Upper lobe of right lung (tissue), 1 donor: ENCODE results near the gene ALKBH2. TPM values are rescaled to one million over a fixed set of nuclear protein-coding genes. Genes with fewer than 3 reads are reported as not detected.

Experiments
- ATAC-seq: fragments of 200-7000 bp; cut with Tn5 transposase; one replicate; pipeline ENCODE4 v1.9.1; 2020; ENCODE audit warnings: mild to moderate bottlenecking, moderate library complexity
- DNase-seq: peaks from one replicate; pipeline ENCODE4 v3.0.0-alpha.2; 2020
- H3K27ac ChIP-seq: fragments of 200-600 bp; one replicate; pipeline ENCODE4 v1.8.0; 2022
- H3K27me3 ChIP-seq: fragments of 200-600 bp; one replicate; pipeline ENCODE4 v1.8.0; 2022; ENCODE audit warnings: mild to moderate bottlenecking
- H3K36me3 ChIP-seq: fragments of 200-600 bp; one replicate; pipeline ENCODE4 v1.8.0; 2022
- H3K4me1 ChIP-seq: fragments of 200-600 bp; one replicate; pipeline ENCODE4 v1.8.0; 2022
- H3K4me3 ChIP-seq: fragments of 200-600 bp; one replicate; pipeline ENCODE4 v1.8.0; 2022; ENCODE audit warnings: mild to moderate bottlenecking
- H3K9me3 ChIP-seq: fragments of 200-600 bp; one replicate; pipeline ENCODE4 v1.8.0; 2022
- intact Hi-C: fragments of 100-400 bp; cut with DNase I; formaldehyde crosslinking; loops from one replicate; pipeline ENCODE4 v1.11.0; 2022
- total RNA-seq: library from RNA; stranded (reverse); fragmentation: NEBNext Ultra II Directional; extraction: Animal tissue kit (Norgen Biotek cat#: 25700); gene quantifications from one replicate; pipeline ENCODE4 v1.2.1, GENCODE V29; 2021
- TF ChIP-seq, protein P1 (sequence below): fragments of 200-600 bp; IDR thresholded peaks from one replicate; pipeline ENCODE4 v1.8.0; 2022; ENCODE audit warnings: antibody characterized with exemption
- donor health status: DM: no; HTN: yes; CAD: no; lungs with severe emphysema.

The ALKBH2 gene
- total RNA-seq, 1 donor from 2014 or later, result 10.1 TPM

DNA sequence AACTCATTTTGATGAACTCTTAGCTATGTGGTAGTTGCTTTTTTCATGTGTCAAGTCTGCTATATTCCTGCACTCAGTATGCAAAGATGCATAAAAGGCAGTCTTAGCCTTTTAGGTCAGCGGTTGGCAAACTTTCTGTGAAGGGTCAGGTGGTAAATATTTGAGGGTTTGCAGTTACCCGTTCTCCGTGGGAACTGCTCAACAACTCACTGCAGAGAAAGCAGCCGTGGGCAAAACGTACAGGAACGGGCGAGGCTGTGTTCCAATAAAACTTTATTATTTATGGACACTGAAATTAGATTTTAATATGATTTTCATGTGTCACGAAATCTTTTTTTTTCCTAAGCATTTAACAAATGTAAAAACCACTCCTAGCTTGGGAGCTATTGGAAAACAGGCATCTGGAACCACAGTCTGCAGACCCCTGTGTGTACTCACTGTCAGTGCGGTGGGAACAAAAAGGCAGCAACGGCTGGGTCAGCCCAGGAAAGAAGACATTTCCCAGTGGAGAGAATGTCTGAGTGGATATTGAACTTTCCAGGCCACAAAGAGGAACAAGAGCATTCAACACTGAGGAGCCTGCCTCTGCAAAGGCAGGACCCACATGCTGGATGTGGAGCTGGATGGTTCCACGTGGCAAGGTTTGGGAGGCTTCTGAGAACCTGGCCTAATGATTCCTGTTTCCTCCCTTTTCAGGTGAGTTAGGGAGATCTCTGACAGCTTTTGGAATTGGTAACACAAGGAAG is 19.6 kb upstream of the ALKBH2 start:
- TF ChIP-seq, protein P1, sequence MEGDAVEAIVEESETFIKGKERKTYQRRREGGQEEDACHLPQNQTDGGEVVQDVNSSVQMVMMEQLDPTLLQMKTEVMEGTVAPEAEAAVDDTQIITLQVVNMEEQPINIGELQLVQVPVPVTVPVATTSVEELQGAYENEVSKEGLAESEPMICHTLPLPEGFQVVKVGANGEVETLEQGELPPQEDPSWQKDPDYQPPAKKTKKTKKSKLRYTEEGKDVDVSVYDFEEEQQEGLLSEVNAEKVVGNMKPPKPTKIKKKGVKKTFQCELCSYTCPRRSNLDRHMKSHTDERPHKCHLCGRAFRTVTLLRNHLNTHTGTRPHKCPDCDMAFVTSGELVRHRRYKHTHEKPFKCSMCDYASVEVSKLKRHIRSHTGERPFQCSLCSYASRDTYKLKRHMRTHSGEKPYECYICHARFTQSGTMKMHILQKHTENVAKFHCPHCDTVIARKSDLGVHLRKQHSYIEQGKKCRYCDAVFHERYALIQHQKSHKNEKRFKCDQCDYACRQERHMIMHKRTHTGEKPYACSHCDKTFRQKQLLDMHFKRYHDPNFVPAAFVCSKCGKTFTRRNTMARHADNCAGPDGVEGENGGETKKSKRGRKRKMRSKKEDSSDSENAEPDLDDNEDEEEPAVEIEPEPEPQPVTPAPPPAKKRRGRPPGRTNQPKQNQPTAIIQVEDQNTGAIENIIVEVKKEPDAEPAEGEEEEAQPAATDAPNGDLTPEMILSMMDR, result no peak
- peak overlapping the region; percentile 75 for H3K27ac ChIP-seq
- no peaks in the 10 kb centered on the region for H3K27me3 ChIP-seq
- intact Hi-C loops, result no loop called here
- no peaks in the 10 kb centered on the region for H3K36me3 ChIP-seq
- ATAC-seq (no peak), DNase-seq (no peak)
- no peak overlapping the region for H3K4me3 ChIP-seq
- H3K4me1 ChIP-seq, result peaks cover 60% of the 10 kb centered on the region
- no peaks in the 10 kb centered on the region for H3K9me3 ChIP-seq

DNA sequence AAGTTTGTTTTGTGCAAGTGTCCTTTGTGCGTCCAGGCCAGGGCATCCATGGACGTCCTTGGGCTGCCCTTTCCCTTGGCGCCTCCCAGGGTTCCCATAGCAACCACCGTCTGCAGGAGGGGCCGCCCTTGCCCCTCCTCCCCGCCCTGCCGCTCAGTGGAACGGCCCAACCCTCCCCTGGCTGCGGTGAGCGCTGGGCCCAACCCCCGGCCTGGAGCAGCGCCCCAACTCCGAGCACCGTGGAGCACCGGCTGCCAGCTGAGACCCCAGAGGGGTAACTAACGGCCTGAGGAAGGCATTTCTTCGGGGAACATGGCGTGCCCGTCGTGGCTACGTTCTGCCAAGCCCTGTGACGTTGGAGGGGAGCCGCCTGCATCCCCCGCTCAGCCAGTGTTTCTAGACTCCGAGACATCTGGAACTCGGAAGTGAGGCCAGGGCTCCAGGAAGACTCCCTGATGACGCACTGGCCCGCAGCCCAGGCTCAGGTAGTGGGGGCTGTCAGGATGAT is 17.8 kb upstream of the ALKBH2 start:
- intact Hi-C loops, result no loop called here
- H3K36me3 ChIP-seq, result peaks cover 12% of the 10 kb centered on the region
- no peaks in the 10 kb centered on the region for H3K27me3 ChIP-seq
- DNase-seq, result peak; percentile 94
- peak; percentile 96 for ATAC-seq
- peak overlapping the region; percentile 61 for H3K4me3 ChIP-seq
- H3K4me1 ChIP-seq, result peaks cover 42% of the 10 kb centered on the region
- H3K27ac ChIP-seq, result peak overlapping the region; percentile 92
- no peaks in the 10 kb centered on the region for H3K9me3 ChIP-seq
- TF ChIP-seq, protein P1, result no peak

DNA sequence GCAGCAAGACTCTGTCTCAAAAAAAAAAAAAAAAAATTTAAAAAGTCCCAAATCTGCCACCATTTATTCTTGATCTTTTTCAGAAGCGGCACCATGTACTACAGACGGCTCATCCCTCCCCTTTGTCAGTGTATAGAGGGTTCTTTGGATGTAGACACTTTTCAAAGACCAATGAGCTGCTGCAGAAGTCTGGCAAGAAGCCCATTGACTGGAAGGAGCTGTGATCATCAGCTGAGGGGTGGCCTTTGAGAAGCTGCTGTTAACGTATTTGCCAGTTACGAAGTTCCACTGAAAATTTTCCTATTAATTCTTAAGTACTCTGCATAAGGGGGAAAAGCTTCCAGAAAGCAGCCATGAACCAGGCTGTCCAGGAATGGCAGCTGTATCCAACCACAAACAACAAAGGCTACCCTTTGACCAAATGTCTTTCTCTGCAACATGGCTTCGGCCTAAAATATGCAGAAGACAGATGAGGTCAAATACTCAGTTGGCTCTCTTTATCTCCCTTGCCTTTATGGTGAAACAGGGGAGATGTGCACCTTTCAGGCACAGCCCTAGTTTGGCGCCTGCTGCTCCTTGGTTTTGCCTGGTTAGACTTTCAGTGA is 16.6 kb upstream of the ALKBH2 start:
- peaks cover 32% of the 10 kb centered on the region for H3K4me1 ChIP-seq
- DNase-seq (no peak), ATAC-seq (no peak)
- TF ChIP-seq, protein P1, result no peak
- intact Hi-C loops, result no loop called here
- H3K27me3 ChIP-seq, result no peaks in the 10 kb centered on the region
- H3K27ac ChIP-seq, result peak overlapping the region; percentile 92
- no peak overlapping the region for H3K4me3 ChIP-seq
- no peaks in the 10 kb centered on the region for H3K9me3 ChIP-seq
- H3K36me3 ChIP-seq, result peaks cover 24% of the 10 kb centered on the region

DNA sequence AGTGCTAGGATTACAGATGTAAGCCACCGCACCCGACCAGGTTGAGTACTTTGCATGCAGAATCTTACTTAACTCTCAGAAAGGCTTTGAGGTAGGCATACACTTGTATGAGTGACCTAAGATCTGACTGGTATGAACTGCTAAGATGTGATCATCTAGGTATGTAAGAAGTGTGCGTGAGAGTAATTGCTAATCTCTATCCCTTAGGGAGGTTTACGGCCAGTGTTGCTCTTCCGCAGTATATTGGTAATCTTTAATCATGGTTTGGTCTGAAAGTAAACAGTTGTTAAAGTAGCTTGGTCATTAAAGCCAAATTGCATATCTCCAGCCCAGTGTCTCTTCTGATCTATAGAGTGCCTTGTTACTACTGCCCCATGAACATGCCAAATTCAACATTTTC is 11.9 kb upstream of the ALKBH2 start:
- H3K36me3 ChIP-seq, result peaks cover 58% of the 10 kb centered on the region
- intact Hi-C loops, result no loop called here
- TF ChIP-seq, protein P1, result no peak
- no peak overlapping the region for H3K27ac ChIP-seq
- no peak overlapping the region for H3K4me3 ChIP-seq
- DNase-seq, result no peak
- H3K9me3 ChIP-seq, result no peaks in the 10 kb centered on the region
- no peak for ATAC-seq
- peaks cover under 1% of the 10 kb centered on the region for H3K4me1 ChIP-seq
- no peaks in the 10 kb centered on the region for H3K27me3 ChIP-seq

DNA sequence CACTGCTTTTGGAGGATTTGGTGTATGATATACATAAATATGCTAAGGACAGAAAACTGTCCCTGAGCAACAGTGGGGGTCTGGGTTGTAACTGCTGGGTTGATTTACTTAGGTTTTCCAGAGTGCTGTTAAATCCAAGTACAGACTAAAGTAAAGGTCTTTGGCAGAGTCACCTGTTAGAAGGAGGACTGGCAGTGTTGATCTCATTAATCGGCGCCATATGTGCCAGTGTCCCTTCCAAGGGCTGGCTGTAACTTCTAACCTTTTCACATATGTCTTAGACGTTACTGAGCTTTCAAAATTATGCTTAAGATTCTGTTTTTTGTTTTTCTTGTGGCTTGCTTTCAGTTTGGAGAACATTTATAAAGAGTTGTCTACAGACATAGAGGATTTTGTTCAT is 9.2 kb upstream of the ALKBH2 start:
- no peak for DNase-seq
- H3K27me3 ChIP-seq, result no peaks in the 10 kb centered on the region

More for the DNA sequence above, 9.2 kb upstream of the ALKBH2 start:
- H3K36me3 ChIP-seq, result peaks cover 54% of the 10 kb centered on the region
- H3K27ac ChIP-seq, result no peak overlapping the region
- TF ChIP-seq, protein P1, result no peak
- ATAC-seq, result no peak
- no peak overlapping the region for H3K4me3 ChIP-seq
- peaks cover 14% of the 10 kb centered on the region for H3K4me1 ChIP-seq
- intact Hi-C loops, result no loop called here
- H3K9me3 ChIP-seq, result no peaks in the 10 kb centered on the region
